RWPE2 (cell line): ENCODE results near the gene GDAP1L1.

Experiments used
- ATAC-seq: fragments of 200-7000 bp; cut with Tn5 transposase; 3 replicates; pipeline ENCODE4 v1.9.1; 2021; ENCODE audit warnings: low read depth
- DNase-seq: peaks from one replicate; pipeline ENCODE4 v3.0.0-alpha.2; 2020; ENCODE audit warnings: low spot score
- H3K27ac ChIP-seq: fragments of 450-650 bp; 2 replicates; pipeline ENCODE4 v1.5.1; 2017; ENCODE audit warnings: mild to moderate bottlenecking; ENCODE audit not compliant: poor library complexity, severe bottlenecking
- H3K27me3 ChIP-seq: fragments of 250-450 bp; sonication (Bioruptor Pico); 2 replicates; pipeline ENCODE4 v1.5.1; 2021; ENCODE audit warnings: mild to moderate bottlenecking, moderate library complexity; ENCODE audit not compliant: insufficient read depth, poor library complexity, severe bottlenecking
- H3K36me3 ChIP-seq: fragments of 250-450 bp; sonication (Bioruptor Pico); 2 replicates; pipeline ENCODE4 v1.5.1; 2020; ENCODE audit warnings: low read depth, mild to moderate bottlenecking, moderate library complexity
- H3K4me1 ChIP-seq: fragments of 250-450 bp; sonication (Bioruptor Pico); 2 replicates; pipeline ENCODE4 v1.5.1; 2021; ENCODE audit warnings: mild to moderate bottlenecking, moderate library complexity; ENCODE audit not compliant: insufficient read depth, poor library complexity, severe bottlenecking
- H3K4me3 ChIP-seq: fragments of 250-450 bp; sonication (Bioruptor Pico); 2 replicates; pipeline ENCODE4 v1.5.1; 2021; ENCODE audit warnings: mild to moderate bottlenecking, moderate library complexity; ENCODE audit not compliant: severe bottlenecking
- H3K9me3 ChIP-seq: fragments of 250-450 bp; sonication (Bioruptor Pico); 2 replicates; pipeline ENCODE4 v1.5.1; 2021; ENCODE audit warnings: mild to moderate bottlenecking, moderate library complexity; ENCODE audit not compliant: severe bottlenecking
- CTCF ChIP-seq: fragments of 450-650 bp; IDR thresholded peaks from one replicate; pipeline ENCODE4 v1.5.1; 2017; ENCODE audit warnings: mild to moderate bottlenecking, moderate library complexity; ENCODE audit not compliant: poor library complexity, severe bottlenecking

The GDAP1L1 gene

GRCh38 chr20:44309763-44310663, 62.9 kb downstream of the GDAP1L1 start:
- ATAC-seq (peak; percentile 35), DNase-seq (peak; percentile 72)
- TF ChIP-seq CTCF, result no peak
- no peaks in the 10 kb centered on the region for H3K9me3 ChIP-seq
- H3K36me3 ChIP-seq, result no peaks in the 10 kb centered on the region
- no peak overlapping the region for H3K27ac ChIP-seq
- peaks cover 4% of the 10 kb centered on the region for H3K4me1 ChIP-seq
- H3K4me3 ChIP-seq, result peak overlapping the region; percentile 77
- no peaks in the 10 kb centered on the region for H3K27me3 ChIP-seq

- peak; percentile 100 for TF ChIP-seq CTCF
Measured at GRCh38 chr20:44310664-44311639, 63.8 kb downstream of the GDAP1L1 start, which contains the start of gene FITM2. Gene FITM2, minus strand, starts transcription at chr20:44311202. Its CDS starts 54 bp downstream, at chr20:44311148.

GRCh38 chr20:44314870-44315269, 67.8 kb downstream of the GDAP1L1 start:
- Histone ChIP-seq H3K36me3 (no peaks in the 10 kb centered on the region), H3K4me3 (no peak overlapping the region), H3K4me1 (peaks cover 2% of the 10 kb centered on the region), H3K9me3 (no peaks in the 10 kb centered on the region), H3K27me3 (no peaks in the 10 kb centered on the region), H3K27ac (no peak overlapping the region)
- no peak for TF ChIP-seq CTCF
- ATAC-seq (no peak), DNase-seq (no peak)

More at GRCh38 chr20:44310664-44311639, 63.8 kb downstream of the GDAP1L1 start, which contains the start of gene FITM2:
- Histone ChIP-seq H3K4me3 (peak within 1 kb of the TSS; percentile 77), H3K27ac (no peak within 1 kb of the TSS), H3K27me3 (no peaks in the 10 kb centered on the region), H3K4me1 (peaks cover 4% of the 10 kb centered on the region), H3K36me3 (no peaks in the 10 kb centered on the region), H3K9me3 (no peaks in the 10 kb centered on the region)
- DNase-seq (peak; percentile 100), ATAC-seq (peak; percentile 93)

GRCh38 chr20:44319839-44320422, 72.8 kb downstream of the GDAP1L1 start:
- Histone ChIP-seq H3K4me1 (no peaks in the 10 kb centered on the region), H3K36me3 (no peaks in the 10 kb centered on the region), H3K4me3 (no peak overlapping the region), H3K9me3 (no peaks in the 10 kb centered on the region), H3K27ac (no peak overlapping the region), H3K27me3 (no peaks in the 10 kb centered on the region)
- TF ChIP-seq CTCF, result no peak
- ATAC-seq, result no peak
- DNase-seq, result no peak
